C4-2B (cell line): ENCODE results near the gene BBC3.

ENCODE experiments used
- ZFX ChIP-seq: fragments of 450-650 bp; IDR thresholded peaks from 2 replicates; pipeline ENCODE4 v1.6.1; 2017
- TF ChIP-seq, protein P1 (sequence below): fragments of 450-650 bp; conservative IDR thresholded peaks from 2 replicates; pipeline ENCODE4 v1.5.1; 2017; ENCODE audit warnings: mild to moderate bottlenecking

DNA sequence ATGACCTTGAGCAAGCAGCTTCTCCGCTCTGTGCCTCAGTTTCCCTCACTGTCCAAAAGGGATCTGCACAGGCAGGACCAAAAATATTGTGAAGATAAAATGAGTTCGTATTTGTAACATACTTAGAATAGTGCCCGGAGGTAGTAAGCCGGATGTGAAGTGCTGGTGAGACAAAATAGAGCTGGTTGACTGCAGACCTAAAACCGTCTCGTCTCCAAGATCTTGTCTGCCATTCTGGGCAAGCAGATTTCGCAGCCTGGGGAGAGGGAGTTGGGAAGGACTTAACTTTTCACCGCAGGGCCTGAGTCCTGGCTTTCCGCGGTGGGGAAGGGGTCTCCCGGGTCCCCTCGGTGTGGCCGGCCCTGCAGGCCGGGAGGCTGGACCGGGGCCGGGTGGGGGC is 8.2 kb upstream of the BBC3 start:
- TF ChIP-seq, protein P1, sequence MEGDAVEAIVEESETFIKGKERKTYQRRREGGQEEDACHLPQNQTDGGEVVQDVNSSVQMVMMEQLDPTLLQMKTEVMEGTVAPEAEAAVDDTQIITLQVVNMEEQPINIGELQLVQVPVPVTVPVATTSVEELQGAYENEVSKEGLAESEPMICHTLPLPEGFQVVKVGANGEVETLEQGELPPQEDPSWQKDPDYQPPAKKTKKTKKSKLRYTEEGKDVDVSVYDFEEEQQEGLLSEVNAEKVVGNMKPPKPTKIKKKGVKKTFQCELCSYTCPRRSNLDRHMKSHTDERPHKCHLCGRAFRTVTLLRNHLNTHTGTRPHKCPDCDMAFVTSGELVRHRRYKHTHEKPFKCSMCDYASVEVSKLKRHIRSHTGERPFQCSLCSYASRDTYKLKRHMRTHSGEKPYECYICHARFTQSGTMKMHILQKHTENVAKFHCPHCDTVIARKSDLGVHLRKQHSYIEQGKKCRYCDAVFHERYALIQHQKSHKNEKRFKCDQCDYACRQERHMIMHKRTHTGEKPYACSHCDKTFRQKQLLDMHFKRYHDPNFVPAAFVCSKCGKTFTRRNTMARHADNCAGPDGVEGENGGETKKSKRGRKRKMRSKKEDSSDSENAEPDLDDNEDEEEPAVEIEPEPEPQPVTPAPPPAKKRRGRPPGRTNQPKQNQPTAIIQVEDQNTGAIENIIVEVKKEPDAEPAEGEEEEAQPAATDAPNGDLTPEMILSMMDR, result no peak
- TF ChIP-seq ZFX, result no peak
